Iris pigment epithelial cell (primary cell): ENCODE measurements around the gene MCF2L.

Experiments
- DNase-seq: peaks from one replicate; pipeline ENCODE4 v3.0.0-alpha.2; 2011; ENCODE audit warnings: low read depth

MCF2L gene

DNA sequence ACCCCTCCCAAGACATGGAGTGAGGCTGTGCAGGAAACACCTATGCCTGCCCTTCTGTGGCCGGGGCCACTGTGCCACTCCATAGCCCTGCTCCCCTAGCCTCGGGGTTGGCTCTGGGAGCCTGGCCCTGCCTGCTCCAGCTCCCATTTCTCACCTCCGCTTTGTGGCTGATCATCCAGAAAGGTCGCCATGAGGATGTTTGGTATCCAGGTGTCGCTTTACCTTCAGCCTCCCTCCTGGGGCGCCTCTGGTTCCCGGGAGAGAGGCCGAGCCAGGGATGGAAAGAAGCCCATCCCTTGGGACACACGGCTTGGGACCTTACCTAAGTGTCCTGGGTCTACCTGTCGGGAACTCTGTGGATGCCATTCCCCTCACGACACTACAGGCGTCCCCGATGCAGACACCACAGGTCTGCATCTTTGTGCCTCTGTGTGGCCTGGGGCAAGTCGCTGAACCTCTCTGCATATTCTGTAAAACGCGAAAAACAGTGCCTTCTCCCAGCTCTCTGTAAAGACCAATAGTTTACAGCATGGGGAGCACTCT is 3.4 kb upstream of the MCF2L start:
- no peak for DNase-seq

DNA sequence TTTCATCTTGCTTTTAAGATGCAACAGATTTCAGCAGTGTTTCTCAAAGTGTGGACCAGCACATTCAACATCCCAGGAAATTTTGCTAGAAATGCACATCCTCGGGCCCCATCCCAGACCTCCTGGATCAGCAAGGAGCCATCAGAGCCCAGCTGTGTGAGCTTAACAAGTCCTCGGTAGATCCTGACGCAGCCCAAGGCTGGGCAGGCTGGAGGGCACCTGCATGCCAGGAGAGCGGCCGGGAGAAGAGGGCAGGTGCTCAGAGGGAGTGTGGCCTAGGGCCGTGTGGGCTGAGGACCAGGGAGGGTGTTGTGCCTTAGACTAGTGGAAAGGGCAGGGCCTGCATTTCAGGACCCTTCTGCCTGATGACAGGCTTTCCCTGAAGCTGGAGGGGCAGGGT is 2.2 kb upstream of the MCF2L start:
- no peak for DNase-seq

DNA sequence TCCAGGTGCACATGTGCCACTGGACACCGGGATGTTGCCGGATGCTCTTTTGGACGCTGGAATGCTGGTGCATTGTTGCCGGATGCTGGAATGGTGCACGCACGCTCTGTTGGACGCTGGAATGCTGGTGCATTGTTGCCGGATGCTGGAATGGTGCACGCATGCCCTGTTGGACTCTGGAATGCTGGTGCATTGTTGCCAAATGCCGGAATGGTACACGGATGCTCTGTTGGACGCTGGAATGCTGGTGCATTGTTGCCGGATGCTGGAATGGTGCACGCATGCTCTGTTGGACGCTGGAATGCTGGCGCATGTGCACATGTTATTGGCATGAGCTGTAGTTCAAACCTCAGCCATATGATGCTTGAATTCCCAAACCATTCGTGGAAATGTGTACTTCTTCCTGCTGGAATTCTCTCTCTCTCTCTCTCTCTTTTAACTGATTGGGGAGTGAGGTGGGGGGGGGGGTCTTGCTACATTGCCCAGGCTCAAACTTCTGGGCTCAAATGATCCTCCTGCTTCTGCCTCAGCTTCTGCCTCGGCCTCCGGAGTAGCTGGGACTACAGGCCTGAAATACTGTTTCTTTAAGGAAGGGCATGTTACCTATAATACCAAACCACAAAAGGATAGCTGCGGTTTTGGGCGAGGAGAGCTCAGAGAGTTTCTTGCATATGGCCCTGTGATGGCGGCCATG is 1.2 kb upstream of the MCF2L start:
- no peak for DNase-seq

GRCh38 chr13:112968380-112968909 is 569 bp upstream of the MCF2L start:
- no peak for DNase-seq

GRCh38 chr13:112969692-112970338 is 801 bp downstream of the MCF2L start:
- DNase-seq = no peak

- DNase-seq = no peak
Measured at GRCh38 chr13:112970552-112971287, 1.7 kb downstream of the MCF2L start.

- no peak for DNase-seq
Measured at GRCh38 chr13:112971288-112971643, 2.3 kb downstream of the MCF2L start.

- DNase-seq = no peak
Measured at GRCh38 chr13:112972258-112972657, 3.2 kb downstream of the MCF2L start.

DNA sequence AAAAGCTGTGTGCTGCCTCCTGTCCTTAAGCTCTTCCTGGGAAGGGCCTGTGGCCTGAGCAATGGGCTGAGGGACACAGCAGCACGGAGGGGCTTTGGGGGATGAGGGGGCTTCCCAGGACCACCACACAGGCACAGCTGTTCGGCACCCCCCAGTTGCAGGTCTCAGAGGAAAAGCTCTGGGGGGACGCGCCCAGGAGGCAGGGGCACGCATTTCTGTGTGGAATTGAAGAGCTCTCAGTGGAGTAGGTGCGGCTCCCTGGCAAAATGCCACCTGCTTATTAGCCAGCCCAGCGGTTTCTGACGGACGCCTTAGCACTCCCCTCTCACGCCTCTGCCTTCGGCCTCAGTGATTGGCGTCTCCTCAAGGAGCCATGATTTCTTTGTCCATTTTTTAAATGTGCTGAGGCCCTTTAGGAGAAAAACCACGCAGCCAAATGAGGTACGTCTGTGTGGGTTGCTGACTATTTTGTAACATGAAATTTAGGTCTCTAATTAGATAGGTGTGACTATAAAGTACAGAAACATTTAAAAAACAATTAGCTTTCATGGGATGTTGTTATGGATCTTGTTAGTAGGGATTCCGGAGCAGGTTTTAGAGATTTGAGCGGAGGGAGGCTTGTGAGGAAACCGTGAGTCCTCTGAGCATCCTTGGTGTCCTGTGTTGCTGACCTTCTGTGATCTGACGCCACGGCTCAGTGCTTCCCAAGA is 4.0 kb downstream of the MCF2L start:
- DNase-seq = no peak

- no peak for DNase-seq
Measured at GRCh38 chr13:112973577-112973951, 4.5 kb downstream of the MCF2L start.

DNA sequence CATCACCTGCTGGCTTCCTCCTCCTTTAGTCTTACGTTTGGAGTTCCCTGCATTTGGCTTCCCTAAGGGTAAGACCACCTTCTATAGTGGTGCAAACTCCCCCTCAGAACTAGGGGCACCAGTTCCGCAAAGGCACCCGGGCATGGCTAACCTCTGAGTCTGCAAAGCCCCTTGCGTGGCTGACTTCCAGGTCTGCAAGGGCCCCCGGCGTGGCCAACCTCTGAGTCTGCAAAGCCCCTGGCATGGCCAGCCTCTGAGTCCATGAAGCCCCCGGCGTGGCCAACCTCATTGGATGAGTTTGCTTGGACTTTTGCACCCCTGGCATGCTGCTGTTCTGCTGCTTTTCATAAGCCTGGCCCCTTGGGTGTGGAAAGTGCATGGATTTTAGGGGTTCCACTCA is 5.1 kb downstream of the MCF2L start:
- no peak for DNase-seq

- DNase-seq = no peak
Measured at GRCh38 chr13:112974671-112975070, 5.7 kb downstream of the MCF2L start.

DNA sequence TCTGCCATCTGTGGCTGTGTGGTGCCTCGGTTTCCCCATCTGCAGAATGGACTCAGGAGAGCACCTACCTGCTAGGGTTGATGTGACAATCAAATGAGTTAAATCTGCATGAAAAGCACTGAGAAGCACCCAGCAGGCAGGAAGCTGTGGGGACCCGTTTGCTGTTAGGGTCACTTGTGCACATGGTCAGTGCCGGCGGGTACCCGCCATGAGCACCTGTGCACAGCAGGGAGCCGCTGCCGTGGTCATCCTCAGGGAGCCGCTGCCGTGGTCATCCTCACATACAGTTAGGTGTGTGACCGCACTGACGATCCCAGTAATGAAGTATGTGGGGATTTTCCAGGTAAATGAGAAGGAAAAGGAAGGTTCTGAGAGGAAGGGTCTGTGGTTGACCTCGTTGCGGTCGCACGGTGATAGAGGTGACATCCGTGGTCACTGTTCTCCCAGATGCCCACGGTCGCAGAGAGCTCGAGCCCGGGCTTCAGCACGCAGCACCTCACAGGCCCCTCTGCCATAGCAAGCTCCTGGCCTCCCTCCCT is 6.5 kb downstream of the MCF2L start:
- no peak for DNase-seq

GRCh38 chr13:112976526-112976925 is 7.5 kb downstream of the MCF2L start:
- DNase-seq = no peak

GRCh38 chr13:112977091-112977490 is 8.1 kb downstream of the MCF2L start:
- no peak for DNase-seq

GRCh38 chr13:112977525-112977924 is 8.5 kb downstream of the MCF2L start:
- DNase-seq = no peak

GRCh38 chr13:112978561-112979405 is 9.8 kb downstream of the MCF2L start:
- DNase-seq = no peak

GRCh38 chr13:112979406-112979902 is 10.4 kb downstream of the MCF2L start:
- DNase-seq = no peak

DNA sequence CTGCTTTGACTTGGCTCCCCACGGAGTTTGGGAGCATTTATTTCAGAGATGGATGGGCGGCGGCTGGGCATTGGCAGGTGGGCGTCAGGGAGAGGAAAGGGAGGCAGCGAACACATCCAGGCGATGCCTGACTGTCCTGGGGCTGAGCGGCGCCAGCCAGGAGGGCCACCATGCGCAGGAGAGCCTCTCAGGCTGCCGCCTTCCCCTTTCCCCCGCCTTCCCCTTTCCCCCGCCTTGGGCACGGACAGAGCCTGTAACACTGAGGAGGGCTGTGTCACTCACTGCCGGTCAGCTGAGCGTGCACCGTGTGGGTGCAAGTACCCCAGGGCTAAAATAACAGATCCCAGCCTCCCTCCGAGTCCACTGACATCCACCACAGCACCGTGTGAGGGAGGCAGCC is 11.4 kb downstream of the MCF2L start:
- no peak for DNase-seq

- no peak for DNase-seq
Measured at GRCh38 chr13:112981451-112981850, 12.4 kb downstream of the MCF2L start.
